ENCODE data around the gene COL27A1. TPM values are rescaled to one million over a fixed set of nuclear protein-coding genes. Genes with fewer than 3 reads are reported as not detected.

COL27A1 gene
- total and polyA plus RNA-seq, 9 of the 15 experiments (the other 6 are each of a cell fraction or from before 2014, with no cell fraction given), result 0.07 TPM; not detected in 8

DNA sequence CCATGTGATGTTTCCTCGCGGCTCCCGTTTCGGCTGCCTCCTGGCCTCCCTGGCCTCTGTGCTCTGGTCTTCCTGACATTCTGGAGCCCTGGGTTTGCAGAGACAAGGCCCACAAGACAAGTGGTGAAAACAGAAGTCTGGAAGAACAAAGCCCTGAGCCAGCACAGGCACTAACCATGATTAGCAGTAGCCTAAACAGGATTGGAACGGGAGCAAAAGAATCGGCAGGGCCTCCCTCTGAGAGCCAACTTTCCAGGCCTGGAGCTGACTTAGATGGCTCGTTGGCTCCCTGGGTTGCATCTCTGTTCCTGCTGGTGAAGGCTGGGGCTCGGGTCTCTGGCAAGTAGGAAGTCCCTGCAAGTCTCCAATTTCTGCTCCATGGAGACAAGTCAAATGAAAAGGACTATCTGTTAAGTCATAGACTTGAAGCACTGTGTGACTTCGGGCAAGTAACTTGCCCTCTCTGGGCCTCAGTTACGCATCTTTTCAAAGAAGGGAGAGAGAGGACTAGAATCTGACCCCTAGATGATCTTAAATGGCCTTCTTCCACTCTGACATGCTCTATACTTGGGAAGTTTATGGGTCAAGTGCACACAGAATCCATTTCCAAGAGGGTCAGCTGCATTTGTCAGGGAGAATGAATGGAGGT lies 3.3 kb downstream of the COL27A1 start:
- no peak overlapping the region for H3K4me2 ChIP-seq (ENCODE audit: insufficient read depth, low read length)
- H3K4me3 ChIP-seq, result no peak overlapping the region
- no peak overlapping the region for H3K27ac ChIP-seq (ENCODE audit: extremely low read depth, low read depth, low read length)
- TF ChIP-seq RBM25 (IDR thresholded peaks at IDR 0.05; ENCODE audit: low read depth, low read length, severe bottlenecking) (peak; percentile 84), ELF4 (CRISPR knock-in tag; IDR thresholded peaks at IDR 0.05) (no peak), MCM7 (IDR thresholded peaks at IDR 0.05) (no peak), CSDE1 (IDR thresholded peaks at IDR 0.05) (no peak), ZFP36 (IDR thresholded peaks at IDR 0.05; ENCODE audit: low read depth, low read length, partially characterized antibody) (peak; percentile 70)
- FAIRE-seq (no peak), ATAC-seq (no peak), DNase-seq (ENCODE audit: extremely low read depth in 1 of 4, low spot score in 3 of 4) (no peak)
- no peaks in the 10 kb centered on the region for H3K79me2 ChIP-seq (ENCODE audit: control insufficient read depth, insufficient read depth, low read length)
- ChIA-PET POLR2A (no interaction called here), CTCF (ENCODE audit: low intra/inter-chr PET ratio) (no interaction called here)
- H3K9me1 ChIP-seq (ENCODE audit: control insufficient read depth, insufficient read depth, low read length), result no peaks in the 10 kb centered on the region
- WGBS (ENCODE audit: insufficient coverage, low coverage, missing lambda C conversion rate), result 5% methylated on average over 10 of the region's 10 CpGs
- no peaks in the 10 kb centered on the region for H3K36me3 ChIP-seq (ENCODE audit: control insufficient read depth, insufficient read depth, low read length)
- H3K9ac ChIP-seq (ENCODE audit: insufficient read depth in 1 of 2, low read depth in 2 of 2, low read length in 2 of 2), result no peak overlapping the region
- peaks cover 0 to 15% of the 10 kb centered on the region in 2 experiments; a peak in 2 of 5 replicates for H3K4me1 ChIP-seq (replicated peaks in 1 of 2; ENCODE audit: control insufficient read depth in 2 of 2, insufficient read depth in 2 of 2, low read length in 2 of 2)
- H4K20me1 ChIP-seq (replicated peaks; ENCODE audit: control insufficient read depth, insufficient read depth, low read length), result peaks cover 4% of the 10 kb centered on the region; the same call in 1 of the 2 replicates
- peaks cover 3 to 59% of the 10 kb centered on the region in 2 experiments; a peak in 3 of 5 replicates for H3K27me3 ChIP-seq (ENCODE audit: control insufficient read depth in 2 of 2, insufficient read depth in 2 of 2, low read length in 2 of 2)
- in situ Hi-C loops (cut with MboI), result loop anchor here (10.0 kb wide), 1 partner anchor 126 kb away; no protein-coding TSS in a partner anchor
- no TSS peak for BruUV-seq (replicated peaks)
- H2AFZ ChIP-seq (ENCODE audit: low read depth, low read length), result no peak overlapping the region
- H3K9me3 ChIP-seq (replicated peaks; ENCODE audit: control insufficient read depth, insufficient read depth, low read depth, low read length), result no peaks in the 10 kb centered on the region
- intact Hi-C loops (cut with micrococcal nuclease), result loop anchor here (5.0 kb wide), 2 partner anchors 51 to 104 kb away; no protein-coding TSS in a partner anchor

DNA sequence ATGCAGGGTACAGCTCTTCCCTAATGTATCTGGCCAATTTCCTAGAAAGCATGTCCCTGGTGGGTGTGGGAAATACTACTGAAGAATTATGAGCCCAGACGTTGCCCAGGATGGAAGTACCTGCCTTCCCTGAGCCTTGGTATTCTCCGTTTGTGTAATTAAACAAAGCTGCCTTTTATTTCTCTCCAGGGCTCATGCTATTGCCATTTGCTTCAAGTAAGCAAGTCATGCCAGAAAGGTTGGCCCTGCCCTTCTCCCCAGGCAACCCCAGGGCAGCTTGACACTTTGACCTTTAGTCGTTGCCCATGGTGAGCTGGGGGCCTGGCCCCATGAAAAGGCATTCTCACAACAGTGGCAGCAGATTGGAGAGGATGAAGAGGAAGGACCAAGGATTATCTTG lies 4.4 kb downstream of the COL27A1 start:
- Histone ChIP-seq H3K27me3 (ENCODE audit: control insufficient read depth in 2 of 2, insufficient read depth in 2 of 2, low read length in 2 of 2) (peaks cover 0 to 56% of the 10 kb centered on the region in 2 experiments; a peak in 3 of 5 replicates), H3K9me1 (ENCODE audit: control insufficient read depth, insufficient read depth, low read length) (no peaks in the 10 kb centered on the region), H2AFZ (ENCODE audit: low read depth, low read length) (no peak overlapping the region), H3K9me3 (replicated peaks; ENCODE audit: control insufficient read depth, insufficient read depth, low read depth, low read length) (no peaks in the 10 kb centered on the region), H3K4me1 (replicated peaks in 1 of 2; ENCODE audit: control insufficient read depth in 2 of 2, insufficient read depth in 2 of 2, low read length in 2 of 2) (peaks cover 0 to 8% of the 10 kb centered on the region in 2 experiments; a peak in 2 of 5 replicates), H4K20me1 (replicated peaks; ENCODE audit: control insufficient read depth, insufficient read depth, low read length) (peaks cover under 1% of the 10 kb centered on the region; the same call in 1 of the 2 replicates), H3K36me3 (ENCODE audit: control insufficient read depth, insufficient read depth, low read length) (no peaks in the 10 kb centered on the region), H3K4me3 (no peak overlapping the region), H3K9ac (ENCODE audit: insufficient read depth in 1 of 2, low read depth in 2 of 2, low read length in 2 of 2) (no peak overlapping the region), H3K4me2 (ENCODE audit: insufficient read depth, low read length) (no peak overlapping the region), H3K79me2 (ENCODE audit: control insufficient read depth, insufficient read depth, low read length) (no peaks in the 10 kb centered on the region), H3K27ac (ENCODE audit: extremely low read depth, low read depth, low read length) (no peak overlapping the region)
- ChIA-PET POLR2A (interaction anchor here (0.5 kb wide), 1 partner anchor 48 kb away, joined by 4 read pairs; no protein-coding TSS in a partner anchor), CTCF (ENCODE audit: low intra/inter-chr PET ratio) (no interaction called here)
- in situ Hi-C loops (cut with MboI) (loop anchor here (10.0 kb wide), 1 partner anchor 125 kb away; no protein-coding TSS in a partner anchor), intact Hi-C loops (cut with micrococcal nuclease) (loop anchor here (5.0 kb wide), 2 partner anchors 52 to 103 kb away; no protein-coding TSS in a partner anchor)
- FAIRE-seq (no peak), DNase-seq (ENCODE audit: extremely low read depth in 1 of 4, low spot score in 3 of 4) (no peak), ATAC-seq (no peak)
- BruUV-seq (replicated peaks), result no TSS peak
- WGBS (ENCODE audit: insufficient coverage, low coverage, missing lambda C conversion rate), result 0% methylated on average over 3 of the region's 3 CpGs
- no peak for TF ChIP-seq XRCC4 (IDR thresholded peaks at IDR 0.05; ENCODE audit: extremely low read depth, insufficient read depth, insufficient read length)
- no peak for TF ChIP-seq CBFB (CRISPR knock-in tag; IDR thresholded peaks at IDR 0.05)
- no peak for TF ChIP-seq SRSF7 (optimal IDR thresholded peaks at IDR 0.05; ENCODE audit: low read depth, low read length)

Measured in K562 (cell line).